HK-2 (cell line): ENCODE measurements around the gene ZFHX3.
A peak's percentile ranks its signal among the peaks of the same experiment; 100 is the strongest.

Source experiments
- DNase-seq: peaks from one replicate; pipeline ENCODE4 v3.0.0-alpha.2; 2018; ENCODE audit not compliant: unreplicated experiment

Gene ZFHX3

DNA sequence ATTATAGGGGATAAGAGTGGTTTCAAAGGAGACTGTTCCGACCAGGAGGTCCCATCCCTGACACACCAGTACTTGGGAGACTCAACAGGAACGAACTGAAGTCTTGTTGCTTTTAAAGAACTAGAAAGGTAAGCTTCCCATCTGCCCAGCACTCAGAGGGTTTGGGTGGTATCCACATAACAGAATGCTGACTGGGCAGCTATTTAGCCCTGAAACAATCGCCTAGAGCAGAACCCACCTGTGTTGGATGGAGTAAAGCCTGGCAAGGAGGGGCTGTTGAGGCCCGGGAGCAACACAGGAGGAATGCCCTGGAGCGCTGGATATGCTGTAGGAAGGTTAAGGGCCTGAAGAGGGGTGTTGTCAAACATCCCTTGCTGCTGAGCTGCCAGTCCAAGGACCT, 254.9 kb downstream of the ZFHX3 start:
- no peak for DNase-seq

DNA sequence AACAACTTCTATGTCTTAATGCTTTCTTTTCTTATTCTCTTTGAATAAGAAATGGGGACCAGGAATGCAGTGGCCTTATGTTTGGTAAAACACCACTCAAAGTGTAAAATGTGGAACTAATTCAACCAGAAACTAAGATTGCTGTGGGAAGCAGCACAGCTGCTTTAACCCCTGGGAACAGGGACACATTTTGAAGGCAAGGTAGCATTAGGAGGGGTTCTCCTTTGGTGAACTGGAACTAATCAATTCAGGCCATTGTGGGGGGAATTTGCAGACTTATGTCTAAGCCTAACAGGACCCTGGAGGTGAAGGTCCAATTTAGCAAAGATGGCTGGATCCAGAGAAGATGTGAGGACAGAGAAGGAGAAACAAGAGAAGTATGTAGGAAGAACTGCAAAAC, 256.1 kb downstream of the ZFHX3 start:
- no peak for DNase-seq

DNA sequence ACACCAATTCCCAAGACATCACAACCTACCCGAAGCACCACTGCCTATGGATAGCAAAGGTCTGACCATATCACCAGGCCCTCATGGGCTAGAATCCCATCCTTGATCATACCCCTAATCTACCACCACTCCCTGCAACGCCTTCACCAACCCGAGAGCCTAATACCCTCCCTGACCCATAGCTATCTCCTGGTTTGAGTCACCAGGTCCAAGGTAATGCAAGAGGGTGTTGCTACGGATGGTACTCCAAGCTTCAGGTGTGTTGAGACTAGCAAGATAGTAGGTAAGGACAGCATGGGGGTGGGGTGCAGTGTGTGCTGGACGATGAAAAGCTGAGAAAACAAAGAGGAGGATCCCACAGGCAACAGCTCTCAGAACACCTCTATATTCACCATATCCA, 258.0 kb downstream of the ZFHX3 start:
- DNase-seq, result no peak

DNA sequence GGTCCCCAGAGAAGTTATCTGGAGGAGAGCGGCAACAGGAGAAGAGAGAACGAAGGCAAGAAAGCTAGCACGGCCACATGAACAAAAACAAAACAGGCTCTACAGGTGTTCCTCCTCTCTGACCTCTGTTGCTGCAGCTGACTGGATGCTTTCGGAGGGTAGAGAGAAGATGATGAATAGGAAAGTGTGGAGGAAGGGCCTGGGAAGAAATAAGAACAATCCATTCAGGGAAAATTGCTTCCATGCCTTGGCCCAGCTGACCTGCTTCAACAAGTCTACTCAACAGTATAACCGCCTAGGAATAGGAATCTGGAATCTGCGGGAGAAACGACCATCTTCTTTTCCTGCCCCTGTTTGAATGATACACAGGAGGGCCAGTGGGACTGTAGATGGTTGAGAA, 258.5 kb downstream of the ZFHX3 start:
- no peak for DNase-seq

GRCh38 chr16:72788269-72788809, 259.6 kb downstream of the ZFHX3 start:
- no peak for DNase-seq

GRCh38 chr16:72787514-72788268, 260.2 kb downstream of the ZFHX3 start:
- peak; percentile 78 for DNase-seq

DNA sequence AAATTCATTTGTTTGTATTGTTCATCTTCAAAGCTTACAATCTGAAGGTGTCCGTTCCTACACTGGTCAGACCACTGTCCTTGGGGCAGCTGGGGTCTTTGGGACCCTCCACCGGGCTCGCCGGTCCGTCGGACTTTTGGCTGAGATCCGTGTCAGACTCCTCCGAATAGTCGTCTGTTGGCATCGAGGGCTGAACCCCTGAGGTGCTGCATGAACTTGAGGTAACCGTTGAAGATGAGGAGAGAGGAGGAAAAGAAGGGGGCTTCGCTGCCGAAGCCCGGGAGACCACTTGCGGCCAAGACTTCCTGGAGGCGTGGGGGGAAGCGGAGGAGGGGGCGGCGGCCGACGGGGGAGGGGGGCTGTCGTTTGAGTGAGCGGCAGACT, 260.8 kb downstream of the ZFHX3 start:
- DNase-seq, result no peak

DNA sequence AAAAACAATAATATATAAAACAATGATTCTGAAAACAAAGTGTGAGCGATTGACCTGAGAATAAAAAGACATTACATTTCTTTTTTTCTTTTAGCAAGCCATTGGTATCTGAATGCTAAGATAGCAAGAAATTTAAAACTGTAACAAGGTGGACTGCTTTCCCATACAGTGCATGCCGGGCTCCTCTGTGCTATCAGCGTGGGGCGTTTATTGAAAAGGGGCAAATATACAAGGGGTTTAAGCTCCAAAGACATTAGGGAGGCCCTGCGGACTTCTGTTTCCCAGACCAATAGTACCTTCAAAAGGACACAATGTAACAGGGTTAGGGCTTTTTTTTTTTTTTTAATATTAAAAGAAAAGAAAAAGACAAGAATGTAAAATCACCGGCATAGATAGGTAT, 261.3 kb downstream of the ZFHX3 start:
- DNase-seq, result no peak

DNA sequence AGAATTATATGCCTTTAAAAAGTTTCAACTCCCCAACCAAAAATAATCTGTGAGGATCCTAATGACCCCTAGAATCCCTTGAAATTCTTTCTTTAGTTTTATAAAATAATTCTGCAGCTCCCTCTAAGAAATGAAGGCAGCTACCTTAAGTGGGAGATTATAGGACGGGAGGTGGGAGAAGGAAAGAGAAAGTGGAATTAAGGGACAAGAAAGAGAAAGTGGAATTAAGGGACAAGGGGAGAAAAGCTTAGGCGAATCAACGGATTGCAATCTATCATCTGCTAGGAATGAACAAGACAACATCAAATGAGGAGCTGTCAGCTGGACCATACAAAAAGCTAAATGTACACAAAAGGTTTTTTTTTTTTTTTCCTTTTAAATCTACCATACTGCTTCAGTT, 262.0 kb downstream of the ZFHX3 start:
- DNase-seq, result no peak

DNA sequence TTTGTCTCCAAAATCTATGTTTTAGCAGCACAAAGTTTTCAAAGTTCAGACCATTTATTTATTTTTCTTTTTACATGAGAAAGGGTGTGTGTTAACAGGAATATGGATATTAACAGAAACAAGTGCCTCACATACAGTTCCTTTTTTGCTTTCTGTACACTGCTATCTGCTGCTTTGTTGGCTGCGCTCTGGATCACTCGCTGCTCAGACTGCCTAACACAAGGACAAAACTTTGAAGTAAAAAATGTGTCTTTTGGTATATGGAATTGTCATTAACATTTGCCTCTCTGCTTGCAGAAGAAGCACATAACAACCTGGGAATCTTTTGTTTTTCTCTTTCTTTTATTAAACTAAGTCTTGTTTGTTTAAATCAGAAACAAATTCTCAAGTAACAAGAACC, 262.8 kb downstream of the ZFHX3 start:
- DNase-seq, result no peak

DNA sequence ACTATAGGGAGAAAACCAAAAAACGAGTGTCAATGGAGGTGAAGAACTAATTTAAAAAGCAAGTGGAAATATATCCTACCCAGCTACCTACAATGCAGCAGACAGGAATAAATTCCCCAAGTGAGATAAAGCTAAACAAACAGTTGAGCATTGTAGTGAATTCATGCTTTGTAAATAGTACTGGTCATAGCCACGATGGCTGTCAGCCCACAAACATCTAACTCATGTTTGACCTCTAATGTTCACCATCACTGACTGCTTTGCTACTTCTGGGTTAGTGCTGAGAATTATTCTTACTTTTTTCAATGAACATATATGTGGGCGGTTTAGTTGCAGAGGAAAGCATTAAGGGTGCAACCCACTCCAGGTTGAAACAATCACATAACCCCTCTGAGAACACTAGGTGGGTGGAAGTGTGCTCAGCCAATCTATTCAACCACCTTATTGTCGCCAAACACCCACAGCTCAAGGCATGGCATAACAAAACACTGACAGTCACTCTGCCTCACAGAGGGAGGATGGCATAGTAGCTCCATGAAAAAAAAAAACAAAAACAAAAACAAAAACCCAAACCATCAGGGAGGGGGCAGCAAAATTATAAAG, 264.1 kb downstream of the ZFHX3 start:
- no peak for DNase-seq

DNA sequence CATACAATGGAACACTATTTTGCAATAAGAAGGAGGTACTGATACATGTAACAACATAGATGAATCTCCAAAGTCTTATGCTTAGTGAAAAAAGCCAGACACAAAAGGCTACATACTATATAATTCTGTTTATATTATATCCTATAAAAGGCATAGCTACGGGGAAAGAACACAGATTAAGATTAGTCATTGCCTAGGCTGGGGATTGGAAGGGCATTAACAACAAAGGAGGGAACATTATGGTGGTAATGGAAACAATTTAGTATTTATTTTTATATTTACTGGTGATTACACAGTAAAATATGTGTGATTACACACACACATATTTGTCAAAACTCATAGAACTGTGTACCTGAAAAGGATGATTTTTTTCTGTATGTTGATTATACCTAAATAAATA, 278.1 kb downstream of the ZFHX3 start:
- DNase-seq, result no peak

- DNase-seq, result no peak
These were observed 279.3 kb downstream of the ZFHX3 start for GRCh38 chr16:72768591-72768990.

DNA sequence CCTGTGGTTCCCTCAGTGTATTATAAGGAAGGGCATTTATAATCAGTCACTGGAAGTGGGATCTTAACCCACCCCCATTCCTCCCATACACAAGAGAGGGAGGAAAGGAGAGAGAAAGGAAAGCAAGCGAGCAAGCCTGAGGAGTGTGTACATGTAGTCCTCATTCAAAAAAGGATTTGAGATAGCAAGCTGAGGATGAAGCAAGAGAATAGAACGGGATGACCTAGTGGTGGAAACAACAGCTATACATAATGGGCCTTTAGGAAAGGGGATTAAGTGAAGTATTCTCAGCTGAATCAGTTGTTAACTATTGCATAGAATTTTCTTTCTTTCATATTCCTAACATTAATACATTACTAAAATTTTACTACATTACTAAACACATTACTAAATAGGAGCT, 281.4 kb downstream of the ZFHX3 start:
- no peak for DNase-seq

DNA sequence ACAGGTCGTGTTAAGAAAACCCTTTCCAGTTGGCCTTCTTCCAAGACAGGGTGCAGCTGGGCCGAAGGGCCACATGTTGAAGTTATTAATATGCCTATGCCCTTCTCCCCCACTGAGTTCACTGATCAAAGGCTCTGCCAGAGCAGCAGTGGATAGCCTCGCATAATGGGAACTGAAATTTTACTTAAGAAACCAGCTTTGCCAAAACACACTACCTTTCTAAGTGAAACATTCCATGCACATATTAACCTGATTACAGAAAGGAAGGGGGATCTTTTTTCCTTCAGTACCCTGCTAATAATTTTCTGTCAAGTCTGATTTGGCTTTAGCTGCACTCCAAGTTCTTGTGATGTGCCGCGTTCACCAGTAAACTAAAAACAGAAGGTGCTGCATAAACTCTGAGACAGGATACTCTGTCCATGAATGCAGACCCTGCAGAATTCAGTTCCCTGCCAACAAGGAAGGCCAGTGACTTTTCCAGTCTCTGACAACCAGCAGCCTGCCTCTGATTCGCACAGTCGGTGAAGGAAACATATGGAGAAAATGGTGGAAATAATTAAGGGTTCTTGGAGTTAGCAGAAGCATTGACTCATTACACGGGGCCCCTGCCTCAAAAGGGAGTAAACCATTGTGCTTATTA, 283.8 kb downstream of the ZFHX3 start:
- DNase-seq, result no peak

- DNase-seq, result no peak
These were observed 287.3 kb downstream of the ZFHX3 start for GRCh38 chr16:72760581-72760980.

DNA sequence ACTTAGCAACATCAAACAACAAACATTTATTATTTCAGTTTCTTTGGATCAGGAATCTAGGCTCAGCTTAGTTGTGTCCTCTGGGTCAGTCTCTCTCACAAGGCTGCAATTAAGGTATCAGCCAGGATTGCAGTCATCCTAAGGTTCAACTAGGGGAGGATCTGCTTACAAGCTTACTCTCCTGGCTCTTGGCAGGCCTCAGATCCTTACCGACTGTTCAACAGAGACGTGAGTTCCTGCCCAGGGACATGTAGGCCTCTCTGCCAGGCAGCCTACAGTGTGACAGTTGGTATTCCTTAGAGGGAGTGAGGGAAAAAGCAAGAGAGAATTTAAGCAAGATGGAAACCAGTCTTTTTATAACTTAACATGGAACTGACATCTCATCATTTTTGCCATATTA, 294.0 kb downstream of the ZFHX3 start:
- no peak for DNase-seq

DNA sequence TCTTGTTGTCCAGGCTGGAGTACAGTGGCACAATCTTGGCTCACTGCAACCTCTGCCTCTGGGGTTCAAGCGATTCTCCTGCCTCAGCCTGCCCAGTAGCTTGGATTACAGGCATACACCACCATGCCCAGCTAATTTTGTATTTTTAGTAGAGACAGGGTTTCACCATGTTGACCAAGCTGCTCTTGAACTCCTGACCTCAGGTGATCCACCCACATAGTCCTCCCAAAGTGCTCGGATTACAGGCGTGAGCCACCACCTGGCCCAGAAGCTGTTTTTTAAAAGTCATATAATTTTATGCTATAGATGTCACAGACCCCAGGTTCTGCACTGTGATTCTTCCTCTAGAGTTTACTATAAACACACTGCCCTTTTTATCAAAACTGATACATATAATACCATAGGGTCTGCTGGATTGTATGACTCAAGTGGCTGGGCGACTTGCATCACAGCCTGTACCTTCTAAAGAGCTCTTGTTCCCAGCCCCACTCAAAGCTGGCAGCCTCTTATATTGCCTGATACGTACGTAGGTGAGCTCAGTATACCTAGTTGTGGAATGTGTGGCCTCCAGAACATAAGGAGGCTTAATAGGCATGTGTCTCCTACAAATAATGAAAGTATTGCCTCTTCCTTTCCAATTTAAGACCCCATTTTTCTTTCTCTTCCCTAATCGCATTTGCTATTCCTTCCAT, 295.8 kb downstream of the ZFHX3 start:
- DNase-seq, result no peak

- DNase-seq, result no peak
These were observed 296.9 kb downstream of the ZFHX3 start for GRCh38 chr16:72751076-72751475.

DNA sequence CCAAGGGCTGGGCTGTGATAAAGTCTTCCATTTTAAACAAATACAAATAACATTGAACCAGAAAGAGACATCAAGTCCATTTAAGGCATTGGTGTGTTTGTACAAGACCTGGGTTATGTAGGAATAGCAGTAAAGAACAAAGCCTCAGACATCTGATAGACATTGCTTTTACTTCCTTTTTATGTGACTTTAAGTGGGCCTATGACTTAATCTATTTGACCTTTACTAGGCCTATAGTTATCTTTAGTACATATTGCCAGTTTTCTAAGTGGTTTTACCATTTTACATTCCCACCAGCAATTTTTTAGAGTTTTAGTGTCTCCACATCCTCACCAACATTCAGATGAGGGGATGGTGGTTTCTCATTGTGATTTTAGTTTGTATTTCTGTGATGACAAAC, 298.8 kb downstream of the ZFHX3 start:
- DNase-seq, result no peak

- DNase-seq, result no peak
These were observed 303.7 kb downstream of the ZFHX3 start for GRCh38 chr16:72744076-72744793.
